Activated CD8-positive, alpha-beta memory T cell treated with anti-CD3 and anti-CD28 coated beads, Interleukin-2, amount 50 U/mL, for 1 hour (primary cell): ENCODE results near the gene ZFP62.
"Not testable (repeated sequence)": the region's sequence is repeated elsewhere in the genome, so short reads cannot be mapped to it uniquely, and the experiment has no call there.

Experiments used
- DNase-seq: peaks from one replicate; pipeline ENCODE4 v3.0.0-alpha.2; 2020; ENCODE audit errors: extremely low read depth

The ZFP62 gene

DNA sequence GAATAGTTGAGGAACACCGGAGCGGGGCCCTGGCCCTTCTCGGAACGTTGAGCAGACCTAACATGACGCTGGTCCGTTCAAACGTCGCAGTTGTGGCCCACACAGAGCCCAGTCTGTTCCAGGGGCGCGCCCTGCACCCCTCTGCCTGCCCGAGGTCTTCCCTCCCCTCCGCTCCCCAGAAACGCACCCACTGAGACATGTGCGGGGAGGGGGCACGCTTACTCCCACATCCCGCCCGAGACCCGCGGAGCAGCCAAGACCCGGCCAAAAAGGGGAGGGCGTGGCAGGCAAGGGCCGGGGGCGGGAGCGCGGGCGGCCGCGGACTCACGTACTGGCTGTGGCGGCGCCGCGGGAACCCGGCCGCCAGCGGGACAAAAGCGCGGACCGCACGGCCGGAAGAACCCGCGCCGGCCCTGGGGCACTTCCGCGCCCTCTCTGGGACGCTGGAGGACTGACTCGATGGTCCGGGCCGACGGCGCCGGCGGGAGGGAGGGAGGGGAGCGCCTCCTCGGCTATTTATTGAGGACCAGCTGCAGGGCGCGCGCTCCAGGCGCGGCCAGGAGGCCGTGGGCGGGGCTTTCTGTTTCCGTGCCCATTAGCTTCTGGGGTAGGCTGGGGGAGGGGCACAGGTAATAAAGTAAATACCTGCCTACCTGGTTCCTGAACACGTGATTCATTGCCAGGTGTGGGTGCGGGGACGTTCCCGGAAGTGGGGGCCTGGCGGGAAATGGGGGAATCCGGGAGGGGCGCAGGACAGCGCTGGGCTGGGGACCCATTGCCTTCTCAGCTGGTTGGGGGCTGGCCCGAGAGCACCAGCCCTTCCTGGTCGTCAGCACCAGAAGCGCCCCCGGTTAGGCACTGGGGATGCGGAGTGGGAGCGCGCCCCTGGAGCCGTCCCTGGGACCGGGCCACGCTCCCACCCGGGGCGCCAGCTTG lies at the start of gene ZFP62:
Gene ZFP62 (minus strand): TSS at position 390 of the 936 bp plus-strand sequence. CDS start 57 bp downstream, at position 333.
- peak; percentile 42 for DNase-seq

DNA sequence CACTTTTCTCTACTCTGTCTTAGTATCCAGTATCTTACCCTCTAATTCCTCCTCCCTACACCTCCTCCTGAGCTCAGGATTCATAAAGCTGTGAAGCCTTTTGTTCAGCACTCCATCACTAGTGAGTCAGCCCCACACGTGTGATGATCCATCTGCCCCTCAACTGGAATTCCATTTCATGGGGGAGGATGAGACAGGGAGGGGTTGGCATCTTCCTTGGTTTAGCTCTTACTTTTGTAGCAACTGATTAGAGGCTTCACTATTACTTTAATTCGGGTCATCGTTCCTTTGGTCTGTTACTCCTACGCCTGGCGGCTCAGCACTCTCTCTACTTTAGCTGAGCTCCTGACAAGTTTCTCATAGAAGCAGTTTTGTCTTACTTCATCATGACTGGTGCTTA lies 49.7 kb upstream of the ZFP62 start:
- DNase-seq: no peak

DNA sequence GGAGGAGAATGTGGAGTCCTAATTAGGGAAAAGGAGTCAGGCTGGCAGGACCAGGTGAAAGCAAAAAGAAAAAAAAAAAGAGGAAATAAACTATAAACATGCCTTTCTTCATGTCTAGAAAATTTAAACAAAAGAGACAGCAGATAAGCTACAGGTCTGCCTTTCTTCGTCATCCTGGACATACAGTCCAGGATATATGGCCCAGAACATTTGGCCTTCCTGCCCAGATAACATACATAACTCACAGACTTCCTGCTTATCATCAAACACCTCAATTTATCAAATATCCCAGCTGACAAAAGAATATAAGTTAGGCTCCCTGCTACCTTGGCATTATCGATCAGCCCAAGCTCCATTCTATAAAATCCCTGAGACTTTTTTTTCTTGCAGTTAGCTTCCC lies 49.1 kb upstream of the ZFP62 start:
- DNase-seq: no peak

DNA sequence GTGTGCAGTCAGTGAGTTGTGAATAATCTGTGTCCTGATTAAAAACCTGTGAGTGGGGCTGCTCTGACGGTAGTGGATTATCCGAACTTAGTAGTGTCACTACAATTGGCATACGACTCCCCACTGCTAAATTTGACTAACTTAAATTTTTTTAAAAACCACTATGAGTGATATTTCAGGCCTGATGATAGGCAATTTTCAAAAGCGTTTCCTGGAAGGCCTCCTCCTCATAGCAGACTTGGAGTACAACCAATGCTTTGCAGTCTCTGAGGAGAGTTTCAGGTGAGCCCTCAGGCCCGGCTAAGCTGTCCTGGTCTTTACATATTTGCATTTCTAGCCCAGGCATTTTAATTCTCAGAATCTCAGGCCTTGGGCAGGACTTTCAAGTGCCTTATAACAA lies 48.7 kb upstream of the ZFP62 start:
- DNase-seq: no peak

DNA sequence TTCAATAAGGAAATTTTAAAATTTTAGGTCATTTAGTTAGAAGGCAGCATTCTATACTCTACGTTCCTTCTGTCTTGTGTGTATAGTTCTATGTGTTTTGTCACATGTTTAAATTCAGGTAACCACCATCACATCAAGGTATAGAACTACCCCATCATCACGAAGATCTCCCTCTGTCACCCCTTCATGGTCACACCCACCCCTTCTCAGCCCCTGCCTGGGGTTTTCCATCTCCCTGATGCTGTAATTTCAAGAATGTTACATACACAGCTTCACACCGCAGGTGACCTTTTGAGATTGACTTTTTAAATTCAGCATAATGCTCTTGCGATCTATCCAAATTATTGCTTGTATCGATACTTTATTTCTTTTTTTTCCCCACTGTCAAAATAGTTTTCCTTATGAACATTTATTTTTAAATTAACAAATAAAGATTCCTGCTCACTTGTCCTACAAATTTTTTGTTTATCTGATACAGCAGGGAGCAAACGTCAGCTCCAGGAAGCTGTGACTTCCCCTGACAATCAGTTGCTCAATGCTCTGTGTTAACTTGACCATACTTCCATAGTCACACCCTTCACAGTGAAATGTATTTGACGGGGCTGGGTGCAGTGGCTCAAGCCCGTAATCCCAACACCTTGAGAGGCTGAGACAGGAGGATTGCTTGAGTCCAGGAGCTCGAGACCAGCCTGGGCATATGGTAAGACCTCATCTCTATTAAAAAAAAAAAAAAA lies 48.1 kb upstream of the ZFP62 start:
- no peak for DNase-seq

DNA sequence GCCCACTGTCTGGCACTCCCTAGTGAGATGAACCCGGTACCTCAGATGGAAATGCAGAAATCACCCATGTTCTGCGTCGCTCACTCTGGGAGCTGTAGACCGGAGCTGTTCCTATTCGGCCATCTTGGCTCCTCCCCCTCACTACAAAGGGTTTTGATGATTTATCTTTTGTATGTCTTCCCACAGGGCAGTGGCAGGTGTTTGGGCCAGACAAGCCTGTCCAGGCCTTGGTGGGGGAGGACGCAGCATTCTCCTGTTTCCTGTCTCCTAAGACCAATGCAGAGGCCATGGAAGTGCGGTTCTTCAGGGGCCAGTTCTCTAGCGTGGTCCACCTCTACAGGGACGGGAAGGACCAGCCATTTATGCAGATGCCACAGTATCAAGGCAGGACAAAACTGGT lies 47.3 kb upstream of the ZFP62 start:
- no peak for DNase-seq

DNA sequence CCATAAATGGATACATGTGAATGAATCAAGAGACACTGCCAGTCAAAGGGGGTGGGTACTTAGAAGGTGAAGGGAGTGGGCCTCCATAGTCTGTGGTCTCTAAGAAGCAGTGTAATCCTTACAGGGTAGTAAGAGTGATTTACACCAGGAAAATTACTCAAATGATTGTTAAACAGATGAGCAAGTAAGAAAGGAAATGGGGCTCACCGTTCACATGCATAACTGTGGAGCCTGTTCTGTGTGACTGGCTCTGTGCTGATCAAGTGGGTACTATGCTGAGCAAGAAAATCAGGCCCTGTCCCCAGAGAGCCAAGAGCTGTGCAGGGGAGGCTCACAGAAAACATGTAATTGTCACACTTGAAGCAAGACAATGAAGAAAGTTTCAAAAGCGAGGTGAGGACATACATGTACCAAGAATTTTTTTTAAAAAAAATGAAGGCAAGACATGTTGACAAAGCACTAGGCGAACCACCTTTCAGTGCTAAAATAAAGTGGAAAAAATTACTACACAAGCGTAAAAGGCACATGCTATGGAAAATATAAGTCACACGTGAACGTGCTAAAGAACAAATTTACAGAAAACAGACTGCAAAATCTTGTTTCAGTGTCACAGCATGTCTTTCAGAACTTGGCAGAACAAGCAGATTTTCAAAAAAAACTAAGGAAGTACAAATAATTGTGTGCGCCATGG lies 40.4 kb upstream of the ZFP62 start:
- DNase-seq: no peak

DNA sequence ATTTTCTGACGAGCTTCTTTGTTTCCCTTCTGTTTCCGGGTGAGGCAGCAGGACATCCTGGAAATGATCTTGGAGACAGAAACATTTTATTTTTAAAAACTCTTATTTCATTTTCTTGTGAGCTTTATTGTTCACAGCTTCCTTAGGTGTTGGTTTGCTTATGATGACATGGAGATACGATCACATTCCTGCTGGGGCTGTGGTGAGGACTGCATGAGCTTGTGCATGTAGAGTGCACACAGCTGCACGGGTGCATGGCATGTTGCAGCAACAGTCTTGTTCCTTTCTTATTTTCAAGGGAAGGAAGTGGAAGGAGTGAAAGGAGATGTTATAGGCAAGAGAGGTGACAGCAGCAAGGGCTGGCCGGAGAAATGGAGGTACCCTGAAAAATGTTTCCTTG lies 39.1 kb upstream of the ZFP62 start:
- no peak for DNase-seq

DNA sequence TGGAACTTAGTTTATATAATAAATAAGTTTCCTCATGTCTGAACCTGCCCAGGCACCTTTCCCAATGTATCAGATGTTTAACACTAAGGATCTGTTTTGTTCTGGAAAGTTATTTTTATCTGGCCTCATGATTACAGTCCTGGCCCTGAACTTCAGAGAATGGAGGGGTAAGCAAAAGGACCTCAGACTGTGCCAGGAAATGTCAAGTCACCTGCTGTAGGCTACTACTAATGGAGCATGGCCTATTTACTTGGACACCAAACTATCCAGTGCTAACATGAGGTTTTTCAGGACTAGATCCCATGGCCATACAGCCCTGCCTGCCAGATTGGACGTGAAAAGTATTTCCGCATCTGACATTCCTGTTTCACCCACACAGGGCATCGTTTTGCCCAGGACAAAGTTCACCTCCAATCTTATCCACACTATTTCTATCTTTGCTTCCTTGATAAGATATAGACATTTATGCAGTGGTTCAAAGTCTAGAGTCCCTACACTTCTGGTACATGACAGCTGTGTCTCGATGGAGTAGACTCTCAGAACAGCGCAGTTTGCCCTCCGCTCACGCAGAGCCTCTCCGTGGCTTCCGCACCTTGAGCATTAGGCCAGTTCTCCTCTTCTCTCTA lies 37.7 kb upstream of the ZFP62 start, which contains the start of gene BTNL8:
Gene BTNL8 (plus strand): TSS at position 539 of the 626 bp plus-strand sequence. CDS start 152 bp downstream, outside the sequence.
- no peak for DNase-seq

DNA sequence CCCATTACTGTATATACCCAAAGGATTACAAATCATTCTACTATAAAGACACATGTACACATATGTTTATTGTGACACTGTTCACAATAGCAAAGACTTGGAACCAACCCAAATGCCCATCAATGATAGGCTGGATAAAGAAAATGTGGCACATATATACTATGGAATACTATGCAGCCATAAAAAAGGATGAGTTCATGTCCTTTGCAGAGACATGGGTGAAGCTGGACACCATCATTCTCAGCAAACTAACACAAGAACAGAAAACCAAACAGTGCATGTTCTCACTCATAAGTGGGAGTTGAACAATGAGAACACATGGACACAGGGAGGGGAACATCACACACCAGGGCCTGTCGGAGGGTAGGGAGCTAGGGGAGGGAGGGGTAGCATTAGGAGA lies 34.3 kb upstream of the ZFP62 start:
- not testable (repeated sequence) for DNase-seq

DNA sequence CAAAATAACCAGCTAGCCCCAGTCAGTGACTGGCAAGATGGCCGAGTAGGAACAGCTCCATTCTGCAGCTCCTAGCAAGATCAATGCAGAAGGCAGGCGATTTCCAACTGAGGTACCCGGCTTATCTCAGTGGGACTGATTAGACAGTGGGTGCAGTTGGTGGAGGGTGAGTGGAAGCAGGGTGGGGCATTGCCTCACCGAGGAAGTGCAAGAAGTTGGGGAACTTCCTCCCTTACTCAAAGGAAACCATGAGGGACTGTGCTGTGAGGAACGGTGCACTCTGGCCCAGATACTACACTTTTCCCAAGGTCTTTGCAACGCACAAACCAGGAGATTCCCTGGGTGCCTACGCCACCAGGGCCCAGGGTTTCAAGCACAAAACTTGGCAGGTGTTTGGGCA lies 28.3 kb upstream of the ZFP62 start:
- DNase-seq: no peak

DNA sequence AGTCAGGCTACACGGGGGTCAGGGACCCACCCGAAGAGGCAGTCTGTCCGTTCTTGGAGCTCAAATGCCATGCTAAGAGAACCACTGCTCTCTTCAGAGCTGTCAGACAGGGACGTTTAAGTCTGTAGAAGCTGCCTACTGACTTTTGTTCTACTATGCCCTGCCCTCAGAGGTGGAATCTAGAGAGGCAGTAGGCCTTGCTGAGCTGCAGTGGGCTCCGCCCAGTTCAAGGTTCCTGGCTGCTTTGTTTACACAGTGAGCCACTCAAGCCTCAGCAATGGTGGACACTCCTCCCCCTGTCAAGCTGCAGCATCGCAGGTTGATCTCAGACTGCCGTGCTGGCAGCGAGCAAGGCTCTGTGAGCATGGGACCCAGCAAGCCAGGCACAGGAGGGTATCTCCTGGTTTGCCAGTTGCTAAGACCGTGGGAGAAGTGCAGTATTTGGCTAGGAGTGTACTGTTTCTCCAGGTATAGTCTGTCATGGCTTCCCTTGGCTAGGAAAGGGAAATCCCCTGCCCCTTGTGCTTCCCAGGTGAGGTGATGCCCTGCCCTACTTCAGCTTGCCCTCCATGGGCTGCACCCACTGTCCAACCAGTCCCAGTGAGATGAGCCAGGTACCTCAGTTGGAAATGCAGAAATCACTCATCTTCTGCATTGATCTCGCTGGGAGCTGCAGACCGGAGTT lies 24.9 kb upstream of the ZFP62 start:
- not testable (repeated sequence) for DNase-seq

DNA sequence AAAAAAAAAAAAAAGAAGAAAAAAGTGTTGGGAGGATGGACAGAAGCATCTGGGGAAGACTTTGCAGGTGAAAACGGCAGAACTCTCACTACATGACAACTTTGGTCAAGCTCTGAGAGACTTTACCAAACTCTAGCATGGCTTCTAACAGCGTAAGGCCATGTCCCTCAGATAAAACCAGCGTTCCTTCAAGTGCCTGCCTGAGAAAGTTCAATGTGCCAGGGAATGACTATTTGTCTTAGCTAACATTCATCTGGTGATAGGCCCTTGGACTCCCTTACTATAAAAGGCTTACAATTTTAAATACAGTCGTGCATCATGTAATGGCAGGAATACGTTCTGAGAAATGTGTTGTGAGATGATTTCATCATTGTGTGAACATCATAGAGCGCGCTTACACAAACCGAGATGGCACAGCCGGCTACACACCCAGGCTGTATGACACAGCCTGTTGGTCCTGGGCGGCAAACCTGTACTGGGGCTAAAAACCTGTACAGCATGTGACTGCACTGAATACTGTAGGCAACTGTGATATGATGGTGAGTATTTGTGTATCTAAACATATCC lies 14.9 kb upstream of the ZFP62 start:
- no peak for DNase-seq

DNA sequence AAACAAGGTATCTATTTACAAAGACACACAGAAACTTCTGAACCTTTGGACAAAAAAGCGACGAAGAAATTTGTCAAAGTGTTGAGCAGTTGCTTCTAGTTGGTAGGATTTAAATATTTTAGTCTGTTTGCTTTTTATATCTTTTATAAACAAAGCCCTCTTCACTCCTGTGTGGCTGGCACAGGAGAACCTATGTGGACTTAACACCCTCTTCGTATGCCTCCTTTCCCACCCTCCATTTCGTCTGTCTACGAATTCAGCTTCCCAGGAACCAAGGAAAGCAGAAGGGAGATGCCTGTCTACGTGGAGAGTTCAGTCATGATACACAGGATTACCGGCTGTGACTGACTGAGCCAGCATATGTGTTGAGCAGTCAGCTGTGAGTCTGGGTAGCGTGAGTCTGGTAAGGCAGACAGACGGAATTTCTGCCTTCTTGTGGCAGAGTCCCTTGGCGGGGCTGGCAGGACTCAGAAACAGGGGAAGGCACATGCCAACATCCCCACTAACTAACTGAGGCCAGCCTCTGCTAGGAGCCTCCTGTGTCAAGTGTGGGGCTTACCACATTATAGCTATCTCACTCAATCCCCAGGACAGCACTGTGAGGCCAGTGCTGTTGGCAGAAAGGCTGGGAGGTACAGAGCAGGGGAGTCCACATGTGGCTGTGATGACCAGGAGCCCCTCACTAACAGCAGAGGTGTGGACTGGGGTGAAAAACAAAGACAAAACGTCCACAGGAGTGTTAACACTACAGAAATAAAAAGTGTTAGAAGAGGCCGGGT lies 13.9 kb upstream of the ZFP62 start:
- DNase-seq: no peak

DNA sequence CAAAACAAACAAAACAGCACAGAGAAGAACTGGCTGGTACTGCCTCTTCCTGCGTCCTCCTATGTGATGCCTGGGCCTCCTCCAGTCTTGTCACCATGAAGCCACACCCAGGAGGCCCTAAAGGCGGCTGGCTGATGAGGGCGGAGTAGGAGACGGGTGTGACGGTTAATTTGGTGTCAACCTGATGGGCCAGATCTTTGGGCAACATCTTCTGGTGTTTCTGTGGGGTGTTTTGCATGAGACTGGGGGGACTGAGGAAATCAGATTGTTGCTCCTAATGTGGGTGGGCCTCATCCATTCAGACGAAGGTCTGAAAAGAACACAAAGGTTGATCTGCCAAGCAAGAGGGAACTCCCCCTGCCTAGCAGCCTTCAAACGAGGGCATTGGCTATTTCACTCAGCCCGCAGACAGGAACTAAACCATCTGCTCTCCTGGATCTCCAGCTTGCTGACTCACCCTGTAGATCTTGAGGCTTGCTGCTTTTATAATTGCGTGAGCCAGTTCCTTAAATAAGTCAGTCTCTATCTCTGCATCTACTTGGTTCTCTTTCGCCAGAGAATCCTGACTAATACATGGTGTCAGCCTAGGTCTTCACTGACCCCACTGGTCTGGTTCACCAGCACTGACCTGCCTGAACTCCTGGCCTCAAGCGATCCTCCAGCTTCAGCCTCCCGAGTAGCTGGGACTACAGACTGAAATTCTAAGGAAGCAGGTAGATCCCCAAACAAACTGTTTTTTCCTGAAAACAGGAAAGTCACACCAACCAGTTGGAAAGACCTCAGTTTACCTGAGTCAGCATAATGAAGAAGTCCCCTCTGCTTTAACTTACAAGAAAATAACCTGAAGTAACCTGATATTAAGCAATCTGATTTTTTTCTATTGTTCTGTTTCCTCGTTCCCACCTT lies 12.8 kb upstream of the ZFP62 start:
- no peak for DNase-seq

DNA sequence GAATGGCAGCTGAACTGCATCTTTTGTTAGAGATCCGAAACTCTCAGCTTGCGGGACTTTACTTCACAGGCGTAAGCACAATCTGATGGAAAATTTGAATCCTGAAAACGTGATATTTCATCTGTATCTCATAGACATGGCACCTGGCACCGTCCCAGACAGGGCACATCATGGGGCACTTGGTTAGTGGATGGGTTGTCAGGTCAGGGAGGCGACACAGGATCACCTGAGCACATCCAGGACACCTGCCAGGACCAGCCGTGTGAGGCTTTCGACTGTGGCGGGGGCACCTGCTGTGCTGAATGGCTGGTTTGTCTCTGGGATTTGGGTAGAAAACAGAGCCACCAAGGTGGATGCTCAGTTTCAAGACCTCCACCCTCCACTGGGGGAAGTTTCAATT lies 11.3 kb upstream of the ZFP62 start:
- no peak for DNase-seq

DNA sequence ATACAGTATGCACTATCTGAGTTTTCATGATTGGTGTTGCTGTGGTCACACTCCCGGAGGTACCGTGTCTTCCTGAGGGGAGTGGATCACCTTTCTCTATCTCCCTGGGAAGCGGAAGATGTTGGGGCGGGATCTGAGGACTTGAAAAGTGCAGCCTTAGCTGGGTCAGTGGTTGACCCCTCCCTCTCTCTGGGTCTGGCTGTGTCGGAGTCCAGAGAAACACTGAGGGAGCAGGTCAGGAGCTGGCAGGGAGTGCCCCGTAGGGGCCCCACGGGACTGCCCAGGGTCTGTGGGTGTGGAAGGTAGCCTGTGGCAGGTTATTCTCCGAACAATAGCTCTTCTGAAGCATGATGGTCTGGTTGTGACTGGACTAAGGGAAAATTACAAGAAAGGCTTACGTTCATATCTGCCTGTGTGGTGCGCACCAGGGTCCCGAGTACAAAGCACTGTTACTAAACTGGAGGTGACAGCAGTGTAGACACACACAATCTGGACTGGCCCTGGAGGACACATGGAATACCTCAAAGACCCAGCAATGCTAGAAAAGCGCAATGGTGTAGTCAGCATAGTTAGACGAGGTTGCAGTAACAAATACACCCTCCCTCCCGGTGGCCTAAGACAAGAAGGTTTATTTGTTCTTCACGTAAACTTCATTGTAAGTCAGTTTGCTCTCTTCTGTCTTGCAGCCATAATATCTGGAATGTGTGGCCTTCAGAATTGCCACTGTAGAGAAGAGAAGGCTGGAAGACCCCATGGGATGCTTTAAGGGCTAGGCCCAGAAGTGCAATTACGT lies 9.4 kb upstream of the ZFP62 start:
- DNase-seq: no peak

DNA sequence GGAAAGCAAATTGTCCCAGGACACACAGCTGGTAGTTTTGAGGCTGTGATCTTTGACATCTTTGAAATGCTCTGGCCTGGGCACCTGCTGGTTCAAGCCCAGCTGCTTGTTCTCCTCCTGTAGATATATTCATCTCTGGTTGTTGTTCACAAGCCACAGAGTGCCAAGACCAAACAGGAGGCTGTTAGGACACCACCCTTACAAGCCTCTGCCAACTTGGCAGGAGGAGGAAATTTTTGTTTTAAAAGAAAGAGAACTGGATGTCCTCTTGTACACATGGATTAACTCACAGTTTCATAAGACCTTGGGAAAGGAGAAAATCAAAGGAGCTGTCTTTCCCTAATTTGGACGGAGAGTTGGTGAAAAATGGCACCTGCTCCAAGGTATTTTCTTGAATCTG lies 8.5 kb upstream of the ZFP62 start:
- no peak for DNase-seq
